Kidney (tissue), 14 donors: ENCODE measurements around the gene CDH2. TPM values are rescaled to one million over a fixed set of nuclear protein-coding genes. Genes with fewer than 3 reads are reported as not detected.

Source experiments
- DNase-seq, 5 donors: peaks; one replicate each; pipeline ENCODE4 v3.0.0-alpha.2; 2013 to 2020
- FAIRE-seq: peaks from 2 replicates; lab custom pipeline; 2012; peaks lifted over from hg19 to GRCh38; lab: Jason Lieb, UNC
- H3K27ac ChIP-seq, 2 donors: one replicate each; pipeline ENCODE4 v1.7.0; 2013; ENCODE audit warnings: low read depth in 2 of 2, low read length in 2 of 2, inconsistent platforms in 1 of 2
- H3K27me3 ChIP-seq: one replicate; pipeline ENCODE4 v1.7.1; 2013; ENCODE audit warnings: low read length, inconsistent platforms; ENCODE audit not compliant: control insufficient read depth, insufficient read depth
- H3K36me3 ChIP-seq, 3 donors: one replicate each; pipeline versions ENCODE4 v1.7.0 to v1.7.1; 2013; ENCODE audit warnings: low read length in 3 of 3, control low read depth in 1 of 3, inconsistent platforms in 1 of 3; ENCODE audit not compliant: insufficient read depth in 3 of 3, control insufficient read depth in 2 of 3
- H3K4me1 ChIP-seq, 3 donors: one replicate each; pipeline versions ENCODE4 v1.7.0 to v1.7.1; 2013; ENCODE audit warnings: low read length in 3 of 3, inconsistent platforms in 1 of 3, low read depth in 1 of 3; ENCODE audit not compliant: control insufficient read depth in 2 of 3, insufficient read depth in 2 of 3
- H3K4me3 ChIP-seq, 3 donors: one replicate each; pipeline versions ENCODE4 v1.7.0 to v1.8.1; 2013; ENCODE audit warnings: low read length in 3 of 3, control low read depth in 1 of 3, inconsistent platforms in 1 of 3
- H3K9ac ChIP-seq, 3 donors: one replicate each; pipeline versions ENCODE4 v1.7.0 to v1.7.1; 2013; ENCODE audit warnings: low read length in 3 of 3, control low read depth in 1 of 3, inconsistent platforms in 1 of 3
- H3K9me3 ChIP-seq, 3 donors: one replicate each; pipeline versions ENCODE4 v1.7.0 to v1.7.1; 2013; ENCODE audit warnings: low read length in 3 of 3, control low read depth in 1 of 3, inconsistent platforms in 1 of 3; ENCODE audit not compliant: control insufficient read depth in 2 of 3, insufficient read depth in 1 of 3
- CTCF ChIP-seq: IDR thresholded peaks from 3 replicates; pipeline ENCODE4 v1.5.1; 2012; ENCODE audit warnings: mild to moderate bottlenecking, moderate library complexity, borderline replicate concordance; ENCODE audit not compliant: insufficient read depth; ENCODE audit errors: extremely low read depth
- intact Hi-C: fragments of 100-400 bp; cut with DNase I; formaldehyde crosslinking; loops from one replicate; pipeline ENCODE4 v1.11.1; 2022
- polyA plus RNA-seq: library from polyadenylated mRNA; stranded (reverse); fragments of 350-450 nt; fragmentation: Illumina TruSeq; extraction: RNeasy Lipid Tissue Mini Kit (QIAGEN cat#74804); gene quantifications from one replicate; pipeline ENCODE4 v1.2.3, GENCODE V29; 2014; ENCODE audit warnings: low read depth, low replicate concordance; ENCODE audit not compliant: insufficient read depth
- total RNA-seq: library from RNA; stranded (reverse); fragmentation: NEBNext Ultra II Directional; extraction: Animal tissue kit (Norgen Biotek cat#: 25700); gene quantifications from one replicate; pipeline ENCODE4 v1.2.1, GENCODE V29; 2021
- donor health status: control.
- donor health status: control.
- donor health status: control.
- donor health status: control.
- donor health status: control.
- donor health status: DM: yes; HTN: yes; CAD: no.
- donor health status: Normal renal cell carcinoma (clear cell type).

Gene CDH2
- total and polyA plus RNA-seq, 2 donors from 2014 or later, result 6.3 to 29.6 TPM

GRCh38 chr18:28158083-28158581, 18.8 kb downstream of the CDH2 start:
- no peak overlapping the region for H3K9ac ChIP-seq
- peaks cover 0 to 4% (median 0%) of the 10 kb centered on the region in 3 donors for H3K4me1 ChIP-seq
- no peak overlapping the region for H3K27ac ChIP-seq
- H3K36me3 ChIP-seq, result no peaks in the 10 kb centered on the region
- H3K9me3 ChIP-seq, result no peaks in the 10 kb centered on the region
- intact Hi-C loops, result no loop called here
- DNase-seq (peak in 1 of 5 donors; percentile 46), FAIRE-seq (no peak)
- H3K27me3 ChIP-seq, result no peaks in the 10 kb centered on the region
- no peak for TF ChIP-seq CTCF
- H3K4me3 ChIP-seq, result no peak overlapping the region

- no peak for DNase-seq
- no peak overlapping the region for H3K4me3 ChIP-seq
- H3K4me1 ChIP-seq, result peaks cover 0 to 4% (median 0%) of the 10 kb centered on the region in 3 donors
- no peaks in the 10 kb centered on the region for H3K36me3 ChIP-seq
- no peak for FAIRE-seq
- no peak overlapping the region for H3K9ac ChIP-seq
- no peak for TF ChIP-seq CTCF
- intact Hi-C loops, result no loop called here
- H3K27ac ChIP-seq, result no peak overlapping the region
- H3K27me3 ChIP-seq, result no peaks in the 10 kb centered on the region
- H3K9me3 ChIP-seq, result no peaks in the 10 kb centered on the region
Measured at GRCh38 chr18:28153485-28154065, 23.4 kb downstream of the CDH2 start.

- no peak for DNase-seq
- TF ChIP-seq CTCF, result no peak
- Histone ChIP-seq H3K36me3 (no peaks in the 10 kb centered on the region), H3K27me3 (no peaks in the 10 kb centered on the region), H3K4me1 (peaks cover 0 to 4% (median 0%) of the 10 kb centered on the region in 3 donors), H3K4me3 (no peak overlapping the region), H3K27ac (peak overlapping the region in 1 of 2 donors; percentile 12), H3K9ac (no peak overlapping the region), H3K9me3 (no peaks in the 10 kb centered on the region)
- intact Hi-C loops, result no loop called here
- FAIRE-seq, result no peak
Measured at GRCh38 chr18:28152754-28153153, 24.2 kb downstream of the CDH2 start.
